Measurements from ENCODE around the gene MRPL4. TPM values are rescaled to one million over a fixed set of nuclear protein-coding genes. Genes with fewer than 3 reads are reported as not detected.
A peak's percentile ranks its signal among the peaks of the same experiment; 100 is the strongest.

MRPL4 gene
- total and polyA plus RNA-seq, 2 of the 13 experiments (the other 11 are each of a cell fraction or from before 2014, with no cell fraction given) = 40.6 to 42.5 TPM

GRCh38 chr19:10260141-10260584 is 8.1 kb downstream of the MRPL4 start (continued):
- TF ChIP-seq, protein P1, sequence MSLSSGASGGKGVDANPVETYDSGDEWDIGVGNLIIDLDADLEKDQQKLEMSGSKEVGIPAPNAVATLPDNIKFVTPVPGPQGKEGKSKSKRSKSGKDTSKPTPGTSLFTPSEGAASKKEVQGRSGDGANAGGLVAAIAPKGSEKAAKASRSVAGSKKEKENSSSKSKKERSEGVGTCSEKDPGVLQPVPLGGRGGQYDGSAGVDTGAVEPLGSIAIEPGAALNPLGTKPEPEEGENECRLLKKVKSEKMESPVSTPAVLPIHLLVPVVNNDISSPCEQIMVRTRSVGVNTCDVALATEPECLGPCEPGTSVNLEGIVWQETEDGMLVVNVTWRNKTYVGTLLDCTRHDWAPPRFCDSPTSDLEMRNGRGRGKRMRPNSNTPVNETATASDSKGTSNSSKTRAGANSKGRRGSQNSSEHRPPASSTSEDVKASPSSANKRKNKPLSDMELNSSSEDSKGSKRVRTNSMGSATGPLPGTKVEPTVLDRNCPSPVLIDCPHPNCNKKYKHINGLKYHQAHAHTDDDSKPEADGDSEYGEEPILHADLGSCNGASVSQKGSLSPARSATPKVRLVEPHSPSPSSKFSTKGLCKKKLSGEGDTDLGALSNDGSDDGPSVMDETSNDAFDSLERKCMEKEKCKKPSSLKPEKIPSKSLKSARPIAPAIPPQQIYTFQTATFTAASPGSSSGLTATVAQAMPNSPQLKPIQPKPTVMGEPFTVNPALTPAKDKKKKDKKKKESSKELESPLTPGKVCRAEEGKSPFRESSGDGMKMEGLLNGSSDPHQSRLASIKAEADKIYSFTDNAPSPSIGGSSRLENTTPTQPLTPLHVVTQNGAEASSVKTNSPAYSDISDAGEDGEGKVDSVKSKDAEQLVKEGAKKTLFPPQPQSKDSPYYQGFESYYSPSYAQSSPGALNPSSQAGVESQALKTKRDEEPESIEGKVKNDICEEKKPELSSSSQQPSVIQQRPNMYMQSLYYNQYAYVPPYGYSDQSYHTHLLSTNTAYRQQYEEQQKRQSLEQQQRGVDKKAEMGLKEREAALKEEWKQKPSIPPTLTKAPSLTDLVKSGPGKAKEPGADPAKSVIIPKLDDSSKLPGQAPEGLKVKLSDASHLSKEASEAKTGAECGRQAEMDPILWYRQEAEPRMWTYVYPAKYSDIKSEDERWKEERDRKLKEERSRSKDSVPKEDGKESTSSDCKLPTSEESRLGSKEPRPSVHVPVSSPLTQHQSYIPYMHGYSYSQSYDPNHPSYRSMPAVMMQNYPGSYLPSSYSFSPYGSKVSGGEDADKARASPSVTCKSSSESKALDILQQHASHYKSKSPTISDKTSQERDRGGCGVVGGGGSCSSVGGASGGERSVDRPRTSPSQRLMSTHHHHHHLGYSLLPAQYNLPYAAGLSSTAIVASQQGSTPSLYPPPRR (CRISPR knock-in tag; IDR thresholded peaks at IDR 0.05; ENCODE audit: borderline replicate concordance) = no peak
- TF ChIP-seq FOSL2 (CRISPR knock-in tag; IDR thresholded peaks at IDR 0.05) (peak; percentile 49), FOXA1 (IDR thresholded peaks at IDR 0.05) (no peak), FOXA1 (CRISPR knock-in tag; IDR thresholded peaks at IDR 0.05) (no peak), NFE2L2 (IDR thresholded peaks at IDR 0.05; ENCODE audit: low read length) (no peak), ZMYM4 (CRISPR knock-in tag; IDR thresholded peaks at IDR 0.05) (no peak), ETV5 (CRISPR knock-in tag; IDR thresholded peaks at IDR 0.05; ENCODE audit: borderline replicate concordance) (no peak), PRDM15 (CRISPR knock-in tag; IDR thresholded peaks at IDR 0.05) (no peak), KLF9 (CRISPR knock-in tag; IDR thresholded peaks at IDR 0.05; ENCODE audit: low read depth) (no peak), WIZ (CRISPR knock-in tag; IDR thresholded peaks at IDR 0.05) (no peak), ZNF18 (CRISPR knock-in tag; IDR thresholded peaks at IDR 0.05; ENCODE audit: insufficient replicate concordance) (no peak), FOXA3 (CRISPR knock-in tag; IDR thresholded peaks at IDR 0.05) (no peak), CEBPG (CRISPR knock-in tag; IDR thresholded peaks at IDR 0.05) (peak; percentile 28; the same call in 1 of the 2 replicates), ZBTB43 (CRISPR knock-in tag; conservative IDR thresholded peaks at IDR 0.05) (0 out of 2 replicates have a peak, but pooled peaks have one; percentile 21)
- TF ChIP-seq, protein P2, sequence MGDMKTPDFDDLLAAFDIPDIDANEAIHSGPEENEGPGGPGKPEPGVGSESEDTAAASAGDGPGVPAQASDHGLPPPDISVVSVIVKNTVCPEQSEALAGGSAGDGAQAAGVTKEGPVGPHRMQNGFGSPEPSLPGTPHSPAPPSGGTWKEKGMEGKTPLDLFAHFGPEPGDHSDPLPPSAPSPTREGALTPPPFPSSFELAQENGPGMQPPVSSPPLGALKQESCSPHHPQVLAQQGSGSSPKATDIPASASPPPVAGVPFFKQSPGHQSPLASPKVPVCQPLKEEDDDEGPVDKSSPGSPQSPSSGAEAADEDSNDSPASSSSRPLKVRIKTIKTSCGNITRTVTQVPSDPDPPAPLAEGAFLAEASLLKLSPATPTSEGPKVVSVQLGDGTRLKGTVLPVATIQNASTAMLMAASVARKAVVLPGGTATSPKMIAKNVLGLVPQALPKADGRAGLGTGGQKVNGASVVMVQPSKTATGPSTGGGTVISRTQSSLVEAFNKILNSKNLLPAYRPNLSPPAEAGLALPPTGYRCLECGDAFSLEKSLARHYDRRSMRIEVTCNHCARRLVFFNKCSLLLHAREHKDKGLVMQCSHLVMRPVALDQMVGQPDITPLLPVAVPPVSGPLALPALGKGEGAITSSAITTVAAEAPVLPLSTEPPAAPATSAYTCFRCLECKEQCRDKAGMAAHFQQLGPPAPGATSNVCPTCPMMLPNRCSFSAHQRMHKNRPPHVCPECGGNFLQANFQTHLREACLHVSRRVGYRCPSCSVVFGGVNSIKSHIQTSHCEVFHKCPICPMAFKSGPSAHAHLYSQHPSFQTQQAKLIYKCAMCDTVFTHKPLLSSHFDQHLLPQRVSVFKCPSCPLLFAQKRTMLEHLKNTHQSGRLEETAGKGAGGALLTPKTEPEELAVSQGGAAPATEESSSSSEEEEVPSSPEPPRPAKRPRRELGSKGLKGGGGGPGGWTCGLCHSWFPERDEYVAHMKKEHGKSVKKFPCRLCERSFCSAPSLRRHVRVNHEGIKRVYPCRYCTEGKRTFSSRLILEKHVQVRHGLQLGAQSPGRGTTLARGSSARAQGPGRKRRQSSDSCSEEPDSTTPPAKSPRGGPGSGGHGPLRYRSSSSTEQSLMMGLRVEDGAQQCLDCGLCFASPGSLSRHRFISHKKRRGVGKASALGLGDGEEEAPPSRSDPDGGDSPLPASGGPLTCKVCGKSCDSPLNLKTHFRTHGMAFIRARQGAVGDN (CRISPR knock-in tag; IDR thresholded peaks at IDR 0.05) = no peak

All from HepG2 (cell line).